GM12865 (cell line): ENCODE data around the gene TMEM270.

Experiments
- DNase-seq: peaks from one replicate; pipeline ENCODE4 v3.0.0; 2010; ENCODE audit warnings: low read depth
- H3K4me3 ChIP-seq: 2 replicates; pipeline ENCODE4 v1.5.1; 2011; ENCODE audit warnings: mild to moderate bottlenecking, low read depth, low read length, control low read depth
- CTCF ChIP-seq: IDR thresholded peaks from 2 replicates; pipeline ENCODE4 v1.5.1; 2011; ENCODE audit warnings: low read length, control low read depth, low read depth, inconsistent platforms; ENCODE audit not compliant: insufficient read depth; ENCODE audit errors: missing control alignments

Gene TMEM270

GRCh38 chr7:73901823-73902597 lies 41.1 kb downstream of the TMEM270 start:
- no peak for DNase-seq
- no peak overlapping the region for H3K4me3 ChIP-seq
- TF ChIP-seq CTCF, result no peak

DNA sequence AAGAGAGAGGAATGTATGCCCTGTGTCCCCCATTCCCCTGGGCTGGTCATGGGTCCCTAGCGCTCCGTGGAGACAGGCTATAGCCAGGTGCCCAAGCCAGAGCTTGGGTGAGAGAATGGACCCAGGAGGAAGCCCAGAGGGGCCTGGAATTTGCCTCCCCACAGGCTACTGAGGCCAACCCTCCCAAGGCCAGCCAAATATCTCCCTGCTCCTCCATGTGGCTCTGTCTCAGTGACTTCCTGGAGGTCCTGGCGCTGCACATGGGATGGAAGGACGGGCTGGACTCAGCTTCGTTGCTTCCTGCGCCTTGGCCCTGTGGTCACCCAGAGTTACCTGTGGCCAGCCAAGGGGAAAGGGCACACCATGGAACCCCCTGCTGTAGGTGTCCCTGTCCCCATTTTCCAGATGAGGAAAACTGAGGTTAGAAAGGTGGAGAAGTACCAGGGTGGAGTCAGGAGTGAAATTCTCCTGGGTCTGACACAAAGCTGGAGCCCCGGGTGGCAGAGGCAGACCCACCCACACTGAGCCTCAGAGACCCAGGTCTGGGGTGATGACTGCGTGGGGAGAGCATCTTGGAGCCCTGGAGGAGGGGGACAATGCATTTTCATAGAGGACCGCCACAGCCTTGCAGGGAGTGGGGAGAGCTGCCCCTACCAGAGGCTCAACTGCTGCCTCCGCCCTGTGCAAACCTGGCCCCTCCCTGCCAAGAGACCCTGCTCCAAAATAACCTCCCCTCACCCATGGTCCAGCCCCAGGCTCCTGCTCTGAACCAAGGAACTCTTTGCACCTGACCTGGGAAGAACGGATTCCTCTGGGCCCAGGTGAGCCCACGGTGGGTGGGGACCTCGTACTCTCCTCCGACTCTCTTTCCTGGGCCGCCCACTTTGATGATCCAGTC lies 42.6 kb downstream of the TMEM270 start:
- no peak for DNase-seq
- no peak for TF ChIP-seq CTCF
- H3K4me3 ChIP-seq, result no peak overlapping the region

DNA sequence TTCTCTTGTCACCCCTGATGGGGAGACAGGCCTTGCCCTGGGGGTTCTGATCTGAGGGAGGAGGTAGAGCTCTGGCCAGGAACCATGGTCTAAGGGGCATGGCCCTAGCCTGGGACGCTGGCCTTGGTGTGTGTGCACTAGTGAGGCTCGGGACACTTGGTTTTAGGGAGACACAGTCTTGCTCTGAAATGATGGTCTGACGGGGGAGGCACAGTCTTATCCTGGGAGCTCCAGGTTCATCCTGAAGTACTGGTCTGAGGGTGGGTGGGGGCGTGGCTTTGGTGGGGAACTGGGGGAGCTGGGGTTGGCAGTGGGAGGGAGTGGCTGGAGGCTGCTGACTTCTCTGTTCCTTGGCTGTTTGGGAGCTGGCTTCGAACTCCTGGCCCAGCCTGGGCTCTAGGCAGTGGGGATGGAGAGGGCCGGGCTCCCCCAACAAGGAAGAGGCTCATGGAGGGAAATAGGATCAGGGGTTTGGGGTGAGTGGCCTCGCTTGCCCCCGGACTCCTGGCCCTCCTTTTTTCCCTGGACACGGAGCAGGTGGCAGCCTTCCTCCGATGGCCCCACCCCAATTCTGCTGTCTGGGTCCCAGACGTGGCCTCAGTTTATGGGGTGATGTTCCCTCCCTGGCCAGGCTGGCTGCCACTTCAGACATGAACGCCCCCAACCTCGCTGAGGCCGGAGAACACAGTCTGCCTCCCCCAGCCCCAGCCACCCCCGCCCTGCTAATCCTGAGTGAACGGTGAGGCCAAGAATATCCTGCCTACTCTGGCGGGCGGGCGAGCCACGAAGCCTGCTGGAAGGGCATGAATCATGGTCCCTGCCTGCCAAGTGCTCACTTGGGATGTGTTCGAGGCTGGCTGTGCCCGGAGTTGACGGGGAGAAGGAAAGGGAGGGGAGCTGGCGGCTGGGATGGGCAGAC lies 43.5 kb downstream of the TMEM270 start:
- DNase-seq, result no peak
- no peak overlapping the region for H3K4me3 ChIP-seq
- no peak for TF ChIP-seq CTCF

DNA sequence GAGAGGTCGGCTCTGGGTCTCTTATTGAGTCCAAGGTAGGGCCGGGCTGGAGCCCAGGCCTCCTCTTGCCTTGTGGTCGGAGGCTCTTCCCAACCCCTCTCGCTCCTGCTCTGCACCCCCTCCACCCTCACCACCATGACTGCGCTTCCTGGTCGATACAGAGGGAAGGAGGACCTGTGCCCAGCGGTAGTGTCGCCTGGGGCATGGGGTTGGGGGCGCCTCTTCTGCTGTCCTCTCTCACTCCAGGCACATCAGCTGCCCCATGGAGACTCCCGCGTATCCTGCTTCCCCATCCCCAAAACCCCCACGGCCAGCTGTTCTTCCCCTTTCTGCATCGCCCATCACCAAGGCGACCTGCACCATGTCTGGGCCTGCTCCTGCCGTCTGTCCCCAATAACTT lies 44.4 kb downstream of the TMEM270 start:
- TF ChIP-seq CTCF, result no peak
- DNase-seq, result no peak

GRCh38 chr7:73906874-73907273 lies 45.9 kb downstream of the TMEM270 start:
- no peak overlapping the region for H3K4me3 ChIP-seq
- DNase-seq, result no peak
- no peak for TF ChIP-seq CTCF

More for the DNA sequence above, 44.4 kb downstream of the TMEM270 start:
- no peak overlapping the region for H3K4me3 ChIP-seq

GRCh38 chr7:73907554-73908122 lies 46.7 kb downstream of the TMEM270 start:
- DNase-seq, result no peak
- no peak overlapping the region for H3K4me3 ChIP-seq
- no peak for TF ChIP-seq CTCF
